GM23248 (cell line): ENCODE data around the gene ZBED1. TPM values are rescaled to one million over a fixed set of nuclear protein-coding genes. Genes with fewer than 3 reads are reported as not detected.

ENCODE experiments used
- DNase-seq: peaks from one replicate; pipeline ENCODE4 v3.0.0-alpha.2; 2015
- H2AFZ ChIP-seq: fragments of 200-600 bp; sonication (generic); 2 replicates; pipeline ENCODE4 v1.6.1; 2016; ENCODE audit warnings: antibody characterized with exemption
- H3F3A ChIP-seq: fragments of 200-600 bp; sonication (generic); 2 replicates; pipeline ENCODE4 v1.6.1; 2016; ENCODE audit warnings: mild to moderate bottlenecking, antibody characterized with exemption, mixed run types; ENCODE audit not compliant: insufficient read depth
- H3K27ac ChIP-seq: fragments of 200-600 bp; sonication (generic); 2 replicates; pipeline ENCODE4 v1.5.1; 2016; ENCODE audit warnings: mild to moderate bottlenecking
- H3K27me3 ChIP-seq: fragments of 200-600 bp; sonication (generic); replicated peaks from 2 replicates; pipeline ENCODE4 v1.6.1; 2016; ENCODE audit warnings: mild to moderate bottlenecking; ENCODE audit not compliant: insufficient read depth
- H3K36me3 ChIP-seq: fragments of 200-600 bp; sonication (generic); 2 replicates; pipeline ENCODE4 v1.6.1; 2016; ENCODE audit warnings: low read depth, mild to moderate bottlenecking
- H3K4me1 ChIP-seq: fragments of 200-600 bp; sonication (generic); 2 replicates; pipeline ENCODE4 v1.6.1; 2016; ENCODE audit warnings: mild to moderate bottlenecking; ENCODE audit not compliant: insufficient read depth
- H3K4me2 ChIP-seq: fragments of 200-600 bp; sonication (generic); one replicate; pipeline ENCODE4 v1.6.1; 2016; ENCODE audit warnings: mild to moderate bottlenecking; ENCODE audit not compliant: unreplicated experiment
- H3K4me3 ChIP-seq: fragments of 200-600 bp; sonication (generic); 2 replicates; pipeline ENCODE4 v1.5.1; 2016; ENCODE audit warnings: mild to moderate bottlenecking
- H3K79me2 ChIP-seq: fragments of 200-600 bp; sonication (generic); 2 replicates; pipeline ENCODE4 v1.6.1; 2016; ENCODE audit warnings: mild to moderate bottlenecking; ENCODE audit not compliant: insufficient read depth
- H3K9ac ChIP-seq: fragments of 200-600 bp; sonication (generic); 2 replicates; pipeline ENCODE4 v1.6.1; 2016; ENCODE audit warnings: mild to moderate bottlenecking
- H3K9me2 ChIP-seq: fragments of 200-600 bp; sonication (generic); 2 replicates; pipeline ENCODE4 v1.6.1; 2016; ENCODE audit warnings: mixed run types, mild to moderate bottlenecking, moderate library complexity; ENCODE audit not compliant: insufficient read depth
- H3K9me3 ChIP-seq: fragments of 200-600 bp; sonication (generic); one replicate; pipeline ENCODE4 v1.6.1; 2017; ENCODE audit warnings: low read depth
- H4K20me1 ChIP-seq: fragments of 200-600 bp; sonication (generic); 2 replicates; pipeline ENCODE4 v1.6.0; 2016; ENCODE audit not compliant: insufficient read depth
- EZH2 ChIP-seq: fragments of 200-600 bp; sonication (generic); IDR thresholded peaks from 2 replicates; pipeline ENCODE4 v1.6.1; 2018; ENCODE audit warnings: antibody characterized with exemption, mild to moderate bottlenecking; ENCODE audit not compliant: insufficient read depth, poor library complexity, severe bottlenecking
- EZH2phosphoT487 ChIP-seq: fragments of 200-600 bp; sonication (generic); IDR thresholded peaks from 2 replicates; pipeline ENCODE4 v1.6.1; 2018; ENCODE audit warnings: antibody characterized with exemption, moderate library complexity, mild to moderate bottlenecking, low read depth; ENCODE audit not compliant: insufficient read depth
- WGBS, 2 experiments: methylation state at CpG; one replicate each; pipeline ENCODE4 v1.1.6; 2015 to 2017; ENCODE audit warnings: low lambda C conversion rate in 2 of 2, low coverage in 1 of 2; ENCODE audit errors: missing lambda C conversion rate in 2 of 2; 5-methylcytosine and 5-hydroxymethylcytosine counted together
- in situ Hi-C: fragments of 300-500 bp; cut with MboI; formaldehyde crosslinking; loops from 2 replicates; pipeline ENCODE4 v1.15.0; 2020
- polyA plus RNA-seq: library from polyadenylated mRNA; unstranded; fragments of >200 nt; fragmentation: Nextera tagmentation; extraction: Ambion mirVana; gene quantifications from 2 replicates; pipeline ENCODE4 v1.2.1, GENCODE V29; 2016
- total RNA-seq: library from RNA; depleted of rRNA; stranded (reverse); fragments of >200 nt; shearing (Covaris generic); gene quantifications from 2 replicates; pipeline ENCODE4 v1.2.3, GENCODE V29; 2014

The ZBED1 gene
- total and polyA plus RNA-seq, 2 experiments from 2014 or later, result 20.7 to 31.1 TPM

- in situ Hi-C loops, result no loop called here
- Histone ChIP-seq H3K27me3 (no peaks in the 10 kb centered on the region), H3K36me3 (no peaks in the 10 kb centered on the region), H3K9me2 (no peaks in the 10 kb centered on the region), H2AFZ (no peak overlapping the region), H3K4me1 (no peaks in the 10 kb centered on the region), H3K9ac (no peak overlapping the region), H4K20me1 (no peaks in the 10 kb centered on the region), H3K4me2 (no peak overlapping the region), H3K79me2 (peaks cover under 1% of the 10 kb centered on the region; the same call in 1 of the 2 replicates), H3K9me3 (no peaks in the 10 kb centered on the region), H3F3A (no peaks in the 10 kb centered on the region), H3K4me3 (no peak overlapping the region), H3K27ac (no peak overlapping the region)
- DNase-seq, result no peak
- TF ChIP-seq EZH2, result no peak
- TF ChIP-seq EZH2phosphoT487, result no peak
- 97 to 98% methylated on average over 4 of the region's 4 CpGs for WGBS, 2 experiments
These were observed 48.0 kb downstream of the ZBED1 start for GRCh38 chrX:2452799-2453198.

GRCh38 chrX:2452317-2452784, 48.4 kb downstream of the ZBED1 start:
- Histone ChIP-seq H4K20me1 (no peaks in the 10 kb centered on the region), H3F3A (no peaks in the 10 kb centered on the region), H3K27ac (no peak overlapping the region), H3K9me3 (no peaks in the 10 kb centered on the region), H3K4me1 (no peaks in the 10 kb centered on the region), H2AFZ (no peak overlapping the region), H3K27me3 (no peaks in the 10 kb centered on the region), H3K9ac (no peak overlapping the region), H3K9me2 (no peaks in the 10 kb centered on the region), H3K4me3 (no peak overlapping the region), H3K36me3 (no peaks in the 10 kb centered on the region), H3K79me2 (peaks cover 5% of the 10 kb centered on the region), H3K4me2 (no peak overlapping the region)
- TF ChIP-seq EZH2phosphoT487 (no peak), EZH2 (no peak)
- DNase-seq, result no peak
- in situ Hi-C loops, result no loop called here
- 95 to 96% methylated on average over 22 of the region's 22 CpGs for WGBS, 2 experiments

GRCh38 chrX:2451501-2452316, 49.1 kb downstream of the ZBED1 start:
- Histone ChIP-seq H2AFZ (no peak overlapping the region), H3K27ac (no peak overlapping the region), H3K9me2 (no peaks in the 10 kb centered on the region), H3K4me1 (no peaks in the 10 kb centered on the region), H3K4me2 (peak overlapping the region; percentile 20), H3K36me3 (no peaks in the 10 kb centered on the region), H3K79me2 (peaks cover 11% of the 10 kb centered on the region), H3K9me3 (no peaks in the 10 kb centered on the region), H3F3A (no peaks in the 10 kb centered on the region), H3K27me3 (no peaks in the 10 kb centered on the region), H4K20me1 (no peaks in the 10 kb centered on the region), H3K4me3 (no peak overlapping the region), H3K9ac (no peak overlapping the region)
- in situ Hi-C loops, result no loop called here
- no peak for TF ChIP-seq EZH2
- no peak for TF ChIP-seq EZH2phosphoT487
- WGBS, 2 experiments, result 54 to 57% methylated on average over 25 of the region's 25 CpGs
- DNase-seq, result peak; percentile 43

- Histone ChIP-seq H4K20me1 (no peaks in the 10 kb centered on the region), H3K4me1 (no peaks in the 10 kb centered on the region), H2AFZ (no peak overlapping the region), H3F3A (no peaks in the 10 kb centered on the region), H3K79me2 (peaks cover 11% of the 10 kb centered on the region), H3K4me2 (no peak overlapping the region), H3K9me3 (no peaks in the 10 kb centered on the region), H3K9me2 (no peaks in the 10 kb centered on the region), H3K27ac (no peak overlapping the region), H3K27me3 (no peaks in the 10 kb centered on the region), H3K36me3 (no peaks in the 10 kb centered on the region), H3K9ac (no peak overlapping the region), H3K4me3 (no peak overlapping the region)
- in situ Hi-C loops, result no loop called here
- DNase-seq, result no peak
- no peak for TF ChIP-seq EZH2
- TF ChIP-seq EZH2phosphoT487, result no peak
- WGBS, 2 experiments, result 74 to 81% methylated on average over 5 of the region's 5 CpGs
These were observed 50.1 kb downstream of the ZBED1 start for GRCh38 chrX:2450681-2451080.
